GM23248 (cell line): ENCODE measurements around the gene ZNF445.

Experiments
- EZH2 ChIP-seq: fragments of 200-600 bp; sonication (generic); IDR thresholded peaks from 2 replicates; pipeline ENCODE4 v1.6.1; 2018; ENCODE audit warnings: antibody characterized with exemption, mild to moderate bottlenecking; ENCODE audit not compliant: insufficient read depth, poor library complexity, severe bottlenecking
- EZH2phosphoT487 ChIP-seq: fragments of 200-600 bp; sonication (generic); IDR thresholded peaks from 2 replicates; pipeline ENCODE4 v1.6.1; 2018; ENCODE audit warnings: antibody characterized with exemption, moderate library complexity, mild to moderate bottlenecking, low read depth; ENCODE audit not compliant: insufficient read depth

DNA sequence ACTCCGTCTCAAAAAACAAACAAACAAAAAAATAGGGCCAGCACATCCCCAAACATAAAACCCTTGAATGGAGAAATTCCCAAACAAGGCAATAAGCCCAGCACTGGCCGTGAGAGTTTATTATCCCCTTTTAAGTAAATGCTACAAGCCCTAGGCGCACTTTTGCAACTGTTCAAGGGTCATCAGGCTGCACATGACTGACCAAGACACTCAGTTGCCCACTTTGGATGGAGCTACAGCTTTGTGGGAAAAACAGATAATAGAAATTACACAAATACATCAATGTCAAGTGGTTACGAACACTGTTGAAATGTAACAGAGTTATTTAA is 33.7 kb upstream of the ZNF445 start:
- TF ChIP-seq EZH2 = no peak
- TF ChIP-seq EZH2phosphoT487 = no peak
